Mammary epithelial cell (primary cell): Measurements from ENCODE around the gene CFH.

Source experiments
- EZH2 ChIP-seq: IDR thresholded peaks from 2 replicates; pipeline ENCODE4 v1.6.1; 2012; ENCODE audit warnings: low read length, inconsistent platforms, borderline replicate concordance
- TF ChIP-seq, protein P1 (sequence below), 2 donors: IDR thresholded peaks in 1 of 2; conservative IDR thresholded peaks in 1 of 2; 2 replicates each; pipeline ENCODE4 v1.5.1; 2011 to 2012; ENCODE audit warnings: inconsistent platforms in 2 of 2, low read length in 2 of 2, mild to moderate bottlenecking in 2 of 2, control low read depth in 1 of 2, low read depth in 1 of 2; ENCODE audit not compliant: insufficient read depth in 1 of 2; ENCODE audit errors: extremely low read depth in 1 of 2

DNA sequence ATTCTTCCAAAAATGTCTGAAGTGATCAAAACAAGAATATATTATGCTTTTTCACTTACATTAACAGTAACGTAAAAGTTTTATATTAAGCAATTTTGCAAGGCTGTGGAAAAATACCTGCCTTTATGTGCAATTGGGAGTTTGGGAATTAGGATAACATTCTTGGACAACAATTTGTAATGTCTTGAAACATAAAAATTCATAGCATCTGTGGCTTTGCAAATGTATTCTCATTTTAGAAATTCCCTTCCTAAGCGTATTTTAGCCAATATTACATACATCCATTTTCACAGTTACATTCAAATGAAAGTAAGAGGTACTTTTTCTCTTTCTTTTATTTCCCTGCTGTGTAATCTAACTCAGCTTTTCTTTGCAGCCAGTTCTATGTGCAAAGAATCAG, 13.4 kb upstream of the CFH start:
- TF ChIP-seq, protein P1, sequence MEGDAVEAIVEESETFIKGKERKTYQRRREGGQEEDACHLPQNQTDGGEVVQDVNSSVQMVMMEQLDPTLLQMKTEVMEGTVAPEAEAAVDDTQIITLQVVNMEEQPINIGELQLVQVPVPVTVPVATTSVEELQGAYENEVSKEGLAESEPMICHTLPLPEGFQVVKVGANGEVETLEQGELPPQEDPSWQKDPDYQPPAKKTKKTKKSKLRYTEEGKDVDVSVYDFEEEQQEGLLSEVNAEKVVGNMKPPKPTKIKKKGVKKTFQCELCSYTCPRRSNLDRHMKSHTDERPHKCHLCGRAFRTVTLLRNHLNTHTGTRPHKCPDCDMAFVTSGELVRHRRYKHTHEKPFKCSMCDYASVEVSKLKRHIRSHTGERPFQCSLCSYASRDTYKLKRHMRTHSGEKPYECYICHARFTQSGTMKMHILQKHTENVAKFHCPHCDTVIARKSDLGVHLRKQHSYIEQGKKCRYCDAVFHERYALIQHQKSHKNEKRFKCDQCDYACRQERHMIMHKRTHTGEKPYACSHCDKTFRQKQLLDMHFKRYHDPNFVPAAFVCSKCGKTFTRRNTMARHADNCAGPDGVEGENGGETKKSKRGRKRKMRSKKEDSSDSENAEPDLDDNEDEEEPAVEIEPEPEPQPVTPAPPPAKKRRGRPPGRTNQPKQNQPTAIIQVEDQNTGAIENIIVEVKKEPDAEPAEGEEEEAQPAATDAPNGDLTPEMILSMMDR (conservative IDR thresholded peaks at IDR 0.05 in 1 of 2, IDR thresholded peaks at IDR 0.05 in 1 of 2; ENCODE audit: extremely low read depth in 1 of 2, insufficient read depth in 1 of 2, low read depth in 1 of 2, low read length in 2 of 2), result no peak
- no peak for TF ChIP-seq EZH2
